GM12878 (cell line): Measurements from ENCODE around the gene CT55. TPM values are rescaled to one million over a fixed set of nuclear protein-coding genes. Genes with fewer than 3 reads are reported as not detected.
A peak's percentile ranks its signal among the peaks of the same experiment; 100 is the strongest.

Experiments used
- BCL3 ChIP-seq: IDR thresholded peaks from 2 replicates; pipeline ENCODE4 v1.6.1; 2011; ENCODE audit warnings: borderline replicate concordance, low read depth, mild to moderate bottlenecking, moderate library complexity, low read length; ENCODE audit not compliant: insufficient read depth, poor library complexity, severe bottlenecking
- CEBPB ChIP-seq, 2 experiments: fragments of 150-350 bp in 1 of 2; IDR thresholded peaks; 2 replicates each; pipeline ENCODE4 v1.6.1; 2012 to 2014; ENCODE audit warnings: low read depth in 2 of 2, low read length in 2 of 2, borderline replicate concordance in 1 of 2, inconsistent platforms in 1 of 2
- CTCF ChIP-seq, 3 experiments: IDR thresholded peaks in 2 of 3; conservative IDR thresholded peaks in 1 of 3; 2 replicates each; pipeline ENCODE4 v1.5.1; 2011; ENCODE audit warnings: low read depth in 3 of 3, low read length in 3 of 3, mild to moderate bottlenecking in 3 of 3, control low read depth in 2 of 3, moderate library complexity in 2 of 3, inconsistent platforms in 1 of 3, mixed read lengths in 1 of 3; ENCODE audit not compliant: control insufficient read depth in 2 of 3, insufficient read depth in 1 of 3; ENCODE audit errors: extremely low read depth in 1 of 3
- CUX1 ChIP-seq: IDR thresholded peaks from 2 replicates; pipeline ENCODE4 v1.6.1; 2012; ENCODE audit warnings: improper control_type of control experiment, low read depth, low read length; ENCODE audit not compliant: insufficient replicate concordance
- EP300 ChIP-seq, 2 experiments: fragments of 150-350 bp in 1 of 2; IDR thresholded peaks; 2 replicates each; pipeline ENCODE4 v1.6.1; 2011 to 2012; ENCODE audit warnings: low read depth in 2 of 2, low read length in 2 of 2, borderline replicate concordance in 1 of 2, improper control_type of control experiment in 1 of 2, inconsistent platforms in 1 of 2; ENCODE audit not compliant: control insufficient read depth in 1 of 2
- FOS ChIP-seq: IDR thresholded peaks from 3 replicates; pipeline ENCODE4 v1.6.1; 2011; ENCODE audit warnings: borderline replicate concordance; ENCODE audit not compliant: insufficient read length; ENCODE audit errors: extremely low read depth
- GATAD2B ChIP-seq: fragments of 450-650 bp; conservative IDR thresholded peaks from 2 replicates; pipeline ENCODE4 v1.6.1; 2017; ENCODE audit warnings: low read depth, mild to moderate bottlenecking, moderate library complexity
- PAX8 ChIP-seq: fragments of 450-650 bp; IDR thresholded peaks from 2 replicates; pipeline ENCODE4 v1.6.1; 2017; ENCODE audit warnings: mild to moderate bottlenecking, moderate library complexity
- PBX3 ChIP-seq: IDR thresholded peaks from 2 replicates; pipeline ENCODE4 v1.6.1; 2011; ENCODE audit warnings: mild to moderate bottlenecking, low read depth, low read length, moderate library complexity; ENCODE audit not compliant: insufficient replicate concordance
- RAD21 ChIP-seq: IDR thresholded peaks from 2 replicates; pipeline ENCODE4 v1.6.1; 2011; ENCODE audit warnings: mild to moderate bottlenecking, low read depth, low read length, moderate library complexity; ENCODE audit not compliant: insufficient read depth
- SMC3 ChIP-seq: IDR thresholded peaks from 2 replicates; pipeline ENCODE4 v1.6.1; 2011; ENCODE audit warnings: low read length, improper control_type of control experiment, borderline replicate concordance
- YBX1 ChIP-seq: fragments of 450-650 bp; IDR thresholded peaks from 2 replicates; pipeline ENCODE4 v1.6.1; 2016; ENCODE audit warnings: antibody characterized with exemption
- ZBTB4 ChIP-seq: fragments of 450-650 bp; formaldehyde crosslinking; IDR thresholded peaks from 2 replicates; pipeline ENCODE4 v1.4.0; 2022; ENCODE audit warnings: mild to moderate bottlenecking, moderate library complexity
- polyA plus RNA-seq, 11 experiments: library from polyadenylated mRNA; depleted of rRNA in 4 of 11; unstranded in 6 of 11; stranded (reverse) in 5 of 11; fragments of >200 nt; fragmentation: Nextera tagmentation in 4 of 11; fragmentation: Illumina TruSeq in 1 of 11; extraction: Ambion mirVana in 4 of 11; extraction: Trizol in 1 of 11; gene quantifications; 1 replicate in 1 of 11; 2 replicates in 10 of 11; pipeline versions ENCODE4 v1.2.1 to v1.2.3, GENCODE V29; 2011 to 2016; ENCODE audit warnings: inconsistent platforms in 2 of 11, missing spikeins in 2 of 11, low read depth in 1 of 11
- total RNA-seq, 4 experiments: library from RNA; depleted of rRNA in 3 of 4; stranded (reverse); fragments of >200 nt in 3 of 4; fragmentation: Illumina TruSeq in 1 of 4; extraction: Trizol in 1 of 4; gene quantifications; 2 replicates each; pipeline versions ENCODE4 v1.2.1 to v1.2.3, GENCODE V29; 2013 to 2021

Gene CT55
- total and polyA plus RNA-seq, 10 of the 15 experiments (the other 5 are each of a cell fraction or from before 2014, with no cell fraction given): not detected

GRCh38 chrX:135112096-135112729, 59.0 kb downstream of the CT55 start (continued):
- TF ChIP-seq CUX1 (no peak), CTCF (IDR thresholded peaks at IDR 0.05 in 2 of 3, conservative IDR thresholded peaks at IDR 0.05 in 1 of 3; ENCODE audit: control insufficient read depth in 2 of 3, extremely low read depth in 1 of 3, insufficient read depth in 1 of 3, low read depth in 3 of 3, low read length in 3 of 3) (peak; percentile 74 to 83 (median 78)), EP300 (IDR thresholded peaks at IDR 0.05; ENCODE audit: borderline replicate concordance in 1 of 2, control insufficient read depth in 1 of 2, low read depth in 2 of 2, low read length in 2 of 2) (no peak), CEBPB (IDR thresholded peaks at IDR 0.05; ENCODE audit: borderline replicate concordance in 1 of 2, low read depth in 2 of 2, low read length in 2 of 2) (no peak), GATAD2B (no peak), FOS (no peak), YBX1 (no peak), PBX3 (no peak), BCL3 (no peak), RAD21 (peak; percentile 65), PAX8 (no peak), SMC3 (peak; percentile 70; the same call in 1 of the 2 replicates), ZBTB4 (CRISPR knock-in tag) (no peak)
